Activated T-helper 1 cell treated with anti-CD3 and anti-CD28 coated beads, Interleukin-12 subunit alpha, Interleukin-12 subunit beta, Interleukin-2, Interleukin-4 antibody, amounts not matched to agents 30 ng/mL and 10 ng/mL and 1 ng/mL, durations not matched to agents 14 hours and 24 hours and 36 hours (primary cell): ENCODE data around the gene NOC4L. TPM values are rescaled to one million over a fixed set of nuclear protein-coding genes. Genes with fewer than 3 reads are reported as not detected.
"Not testable (repeated sequence)": the region's sequence is repeated elsewhere in the genome, so short reads cannot be mapped to it uniquely, and the experiment has no call there.

ENCODE experiments used
- DNase-seq: peaks from one replicate; pipeline ENCODE4 v3.0.0; 2021; ENCODE audit warnings: low spot score
- H3K27ac Mint-ChIP-seq: one replicate; pipeline ENCODE4 v1.8.0; 2021; ENCODE audit warnings: mild to moderate bottlenecking, mixed read lengths
- H3K27me3 Mint-ChIP-seq: one replicate; pipeline ENCODE4 v1.8.0; 2022; ENCODE audit warnings: mild to moderate bottlenecking, moderate library complexity, mixed read lengths; ENCODE audit not compliant: insufficient read depth
- H3K36me3 Mint-ChIP-seq: one replicate; pipeline ENCODE4 v1.8.0; 2021; ENCODE audit warnings: low read depth, mixed read lengths
- H3K4me1 Mint-ChIP-seq: one replicate; pipeline ENCODE4 v1.8.0; 2021; ENCODE audit warnings: low read depth, mixed read lengths
- H3K4me3 Mint-ChIP-seq: one replicate; pipeline ENCODE4 v1.8.0; 2021; ENCODE audit warnings: mild to moderate bottlenecking, moderate library complexity, mixed read lengths
- H3K9me3 Mint-ChIP-seq: one replicate; pipeline ENCODE4 v1.8.0; 2021; ENCODE audit warnings: mixed read lengths
- intact Hi-C: fragments of 100-400 bp; cut with micrococcal nuclease; formaldehyde crosslinking; loops from one replicate; pipeline ENCODE4 v1.15.1; 2024
- total RNA-seq: library from RNA; stranded (reverse); gene quantifications from 2 replicates; pipeline ENCODE4 v1.2.3, GENCODE V29; 2022

NOC4L gene
- 49.5 and 51.3 TPM in 2 replicates for total RNA-seq

- H3K27me3 Mint-ChIP-seq = peaks cover 2% of the 10 kb centered on the region
- DNase-seq = peak; percentile 96
- intact Hi-C loops = loop anchor here (1.0 to 10.0 kb wide), 6 partner anchors 41 to 743 kb away; partner anchors contain the start of genes CHFR, FBRSL1, POLE and PXMP2
- H3K36me3 Mint-ChIP-seq = peaks cover 25% of the 10 kb centered on the region
- peak within 1 kb of the TSS; percentile 95 for H3K27ac Mint-ChIP-seq
- H3K4me1 Mint-ChIP-seq = peaks cover 12% of the 10 kb centered on the region
- peak within 1 kb of the TSS; percentile 90 for H3K4me3 Mint-ChIP-seq
- H3K9me3 Mint-ChIP-seq = no peaks in the 10 kb centered on the region
Measured at GRCh38 chr12:132144115-132144809, at the start of gene NOC4L, which contains the start of gene DDX51. Gene NOC4L, plus strand, starts transcription at chr12:132144457. Its CDS starts 32 bp downstream, at chr12:132144489. Gene DDX51, minus strand, starts transcription at chr12:132144319. Its CDS starts 23 bp downstream, at chr12:132144296.

- peaks cover 25% of the 10 kb centered on the region for H3K36me3 Mint-ChIP-seq
- H3K4me1 Mint-ChIP-seq = peaks cover 7% of the 10 kb centered on the region
- peak overlapping the region; percentile 49 for H3K27ac Mint-ChIP-seq
- intact Hi-C loops = no loop called here
- no peak overlapping the region for H3K4me3 Mint-ChIP-seq
- no peaks in the 10 kb centered on the region for H3K27me3 Mint-ChIP-seq
- H3K9me3 Mint-ChIP-seq = peaks cover 15% of the 10 kb centered on the region
- DNase-seq = no peak
Measured at GRCh38 chr12:132095520-132096409, 48.5 kb upstream of the NOC4L start.

GRCh38 chr12:132099739-132100138 lies 44.5 kb upstream of the NOC4L start:
- peaks cover 7% of the 10 kb centered on the region for H3K4me1 Mint-ChIP-seq
- no peaks in the 10 kb centered on the region for H3K27me3 Mint-ChIP-seq
- no peak overlapping the region for H3K4me3 Mint-ChIP-seq
- DNase-seq = no peak
- H3K36me3 Mint-ChIP-seq = peaks cover 22% of the 10 kb centered on the region
- intact Hi-C loops = no loop called here
- peaks cover 15% of the 10 kb centered on the region for H3K9me3 Mint-ChIP-seq
- no peak overlapping the region for H3K27ac Mint-ChIP-seq

GRCh38 chr12:132100306-132101065 lies 43.8 kb upstream of the NOC4L start:
- intact Hi-C loops = no loop called here
- H3K4me3 Mint-ChIP-seq = no peak overlapping the region
- peaks cover 23% of the 10 kb centered on the region for H3K36me3 Mint-ChIP-seq
- H3K27ac Mint-ChIP-seq = no peak overlapping the region
- peaks cover 14% of the 10 kb centered on the region for H3K9me3 Mint-ChIP-seq
- no peaks in the 10 kb centered on the region for H3K27me3 Mint-ChIP-seq
- peaks cover 6% of the 10 kb centered on the region for H3K4me1 Mint-ChIP-seq
- no peak for DNase-seq

- Mint-ChIP-seq H3K4me3 (no peak overlapping the region), H3K4me1 (no peaks in the 10 kb centered on the region), H3K27ac (no peak overlapping the region), H3K27me3 (no peaks in the 10 kb centered on the region), H3K36me3 (peaks cover 11% of the 10 kb centered on the region), H3K9me3 (no peaks in the 10 kb centered on the region)
- intact Hi-C loops = no loop called here
- no peak for DNase-seq
Measured at GRCh38 chr12:132102297-132102696, 42.0 kb upstream of the NOC4L start.

- H3K4me1 Mint-ChIP-seq, DNase-seq, H3K27me3 Mint-ChIP-seq, H3K9me3 Mint-ChIP-seq, H3K4me3 Mint-ChIP-seq, intact Hi-C loops, H3K27ac Mint-ChIP-seq: not testable (repeated sequence)
- H3K36me3 Mint-ChIP-seq = peaks cover 12% of the 10 kb centered on the region
Measured at GRCh38 chr12:132103072-132103471, 41.2 kb upstream of the NOC4L start.

- Mint-ChIP-seq H3K36me3 (peaks cover 12% of the 10 kb centered on the region), H3K9me3 (no peaks in the 10 kb centered on the region), H3K27ac (no peak overlapping the region), H3K4me1 (no peaks in the 10 kb centered on the region), H3K27me3 (no peaks in the 10 kb centered on the region), H3K4me3 (no peak overlapping the region)
- DNase-seq = no peak
- intact Hi-C loops = no loop called here
Measured at GRCh38 chr12:132103542-132104308, 40.5 kb upstream of the NOC4L start.

GRCh38 chr12:132105467-132105866 lies 38.8 kb upstream of the NOC4L start:
- no peaks in the 10 kb centered on the region for H3K4me1 Mint-ChIP-seq
- H3K36me3 Mint-ChIP-seq = peaks cover 17% of the 10 kb centered on the region
- intact Hi-C loops = no loop called here
- no peaks in the 10 kb centered on the region for H3K27me3 Mint-ChIP-seq
- no peak for DNase-seq
- H3K4me3 Mint-ChIP-seq = no peak overlapping the region
- no peaks in the 10 kb centered on the region for H3K9me3 Mint-ChIP-seq
- no peak overlapping the region for H3K27ac Mint-ChIP-seq

GRCh38 chr12:132106921-132107320 lies 37.3 kb upstream of the NOC4L start:
- no peak for DNase-seq
- Mint-ChIP-seq H3K36me3 (peaks cover 24% of the 10 kb centered on the region), H3K27ac (no peak overlapping the region), H3K27me3 (no peaks in the 10 kb centered on the region), H3K4me3 (no peak overlapping the region), H3K4me1 (no peaks in the 10 kb centered on the region), H3K9me3 (no peaks in the 10 kb centered on the region)
- intact Hi-C loops = no loop called here

GRCh38 chr12:132108211-132108832 lies 35.9 kb upstream of the NOC4L start:
- H3K4me1 Mint-ChIP-seq = no peaks in the 10 kb centered on the region
- peaks cover 24% of the 10 kb centered on the region for H3K36me3 Mint-ChIP-seq
- no peak overlapping the region for H3K27ac Mint-ChIP-seq
- DNase-seq = no peak
- intact Hi-C loops = no loop called here
- no peak overlapping the region for H3K4me3 Mint-ChIP-seq
- no peaks in the 10 kb centered on the region for H3K27me3 Mint-ChIP-seq
- H3K9me3 Mint-ChIP-seq = no peaks in the 10 kb centered on the region

GRCh38 chr12:132109741-132110140 lies 34.5 kb upstream of the NOC4L start:
- no peak overlapping the region for H3K27ac Mint-ChIP-seq
- H3K27me3 Mint-ChIP-seq = no peaks in the 10 kb centered on the region
- H3K9me3 Mint-ChIP-seq = no peaks in the 10 kb centered on the region
- intact Hi-C loops = no loop called here
- no peaks in the 10 kb centered on the region for H3K4me1 Mint-ChIP-seq
- peaks cover 24% of the 10 kb centered on the region for H3K36me3 Mint-ChIP-seq
- H3K4me3 Mint-ChIP-seq = no peak overlapping the region
- no peak for DNase-seq

- Mint-ChIP-seq H3K4me3 (no peak overlapping the region), H3K36me3 (peaks cover 24% of the 10 kb centered on the region), H3K27me3 (no peaks in the 10 kb centered on the region), H3K27ac (no peak overlapping the region), H3K9me3 (no peaks in the 10 kb centered on the region), H3K4me1 (no peaks in the 10 kb centered on the region)
- no peak for DNase-seq
- intact Hi-C loops = no loop called here
Measured at GRCh38 chr12:132110677-132111076, 33.6 kb upstream of the NOC4L start.
